Fibroblast of lung (primary cell): ENCODE results near the gene PDCD1LG2.
"Not testable (repeated sequence)": the region's sequence is repeated elsewhere in the genome, so short reads cannot be mapped to it uniquely, and the experiment has no call there.

ENCODE experiments used
- CTCF ChIP-seq, 2 donors: IDR thresholded peaks in 1 of 2; conservative IDR thresholded peaks in 1 of 2; 1 replicate in 1 of 2; 2 replicates in 1 of 2; pipeline ENCODE4 v1.5.1; 2011 to 2012; ENCODE audit warnings: low read length in 2 of 2, control low read depth in 1 of 2, inconsistent platforms in 1 of 2, low read depth in 1 of 2, mild to moderate bottlenecking in 1 of 2
- EZH2 ChIP-seq: IDR thresholded peaks from 2 replicates; pipeline ENCODE4 v1.5.1; 2012; ENCODE audit warnings: low read length, control low read depth, mild to moderate bottlenecking; ENCODE audit errors: missing control alignments

GRCh38 chr9:5464831-5465330 is 45.5 kb upstream of the PDCD1LG2 start:
- not testable (repeated sequence) for TF ChIP-seq CTCF (conservative IDR thresholded peaks at IDR 0.05 in 1 of 2, IDR thresholded peaks at IDR 0.05 in 1 of 2; ENCODE audit: low read depth in 1 of 2, low read length in 2 of 2); EZH2
